HEK293T (cell line): ENCODE measurements around the gene KCNMA1.

Experiments
- LEF1 ChIP-seq: fragments of 450-650 bp; IDR thresholded peaks from 2 replicates; pipeline ENCODE4 v1.6.1; 2017; ENCODE audit warnings: mild to moderate bottlenecking, borderline replicate concordance
- NFRKB ChIP-seq: fragments of 450-650 bp; IDR thresholded peaks from 2 replicates; pipeline ENCODE4 v1.6.1; 2016; ENCODE audit warnings: mild to moderate bottlenecking, moderate library complexity
- SUZ12 ChIP-seq: fragments of 450-650 bp; IDR thresholded peaks from 2 replicates; pipeline ENCODE4 v1.6.1; 2016; ENCODE audit warnings: mild to moderate bottlenecking

DNA sequence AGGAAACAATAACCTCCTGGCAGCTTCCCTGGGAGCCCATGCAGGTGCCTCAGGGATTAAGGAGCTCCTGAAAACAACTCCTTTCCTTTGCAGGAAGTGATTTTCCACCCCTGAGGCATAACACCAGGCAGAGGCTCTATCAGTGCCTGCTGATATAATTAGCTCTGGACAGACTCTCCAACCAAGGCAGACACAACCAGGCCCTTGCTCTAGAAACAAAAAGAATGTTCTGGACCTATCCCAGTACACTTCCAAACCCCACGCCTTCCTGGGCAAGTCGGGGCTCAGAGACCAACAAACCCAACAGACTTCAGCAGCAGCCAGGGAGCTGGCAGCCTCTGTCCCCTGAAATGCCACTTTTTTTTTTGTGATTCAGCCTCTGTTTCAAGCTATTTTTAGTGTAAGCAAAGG, 247.1 kb downstream of the KCNMA1 start:
- TF ChIP-seq LEF1 (no peak), NFRKB (no peak), SUZ12 (no peak)
